GM10847 (cell line): ENCODE results near the gene CMTR1.

Experiments used
- POLR2A ChIP-seq: IDR thresholded peaks from 2 replicates; pipeline ENCODE4 v1.6.1; 2011; ENCODE audit not compliant: insufficient read length; ENCODE audit errors: extremely low read depth

The CMTR1 gene

DNA sequence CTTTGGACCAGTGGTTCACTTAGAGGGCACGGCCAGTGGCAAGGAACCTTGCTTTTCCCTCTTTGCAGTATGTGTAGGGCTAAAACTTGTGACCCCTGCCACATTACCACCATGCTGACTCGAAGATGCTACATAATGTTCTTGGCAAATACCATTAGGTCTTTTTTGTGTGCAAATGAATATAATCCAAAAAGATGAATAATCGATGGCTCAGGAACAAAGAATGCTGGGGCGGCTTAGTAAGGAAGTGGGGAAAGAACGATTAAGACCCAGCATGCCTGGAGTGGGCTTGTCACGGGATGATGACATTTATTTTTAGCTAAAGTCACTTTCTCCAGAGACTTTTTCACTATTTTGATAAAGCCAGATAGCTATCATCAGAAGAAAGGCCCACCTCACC lies 23.1 kb downstream of the CMTR1 start:
- TF ChIP-seq POLR2A: no peak

DNA sequence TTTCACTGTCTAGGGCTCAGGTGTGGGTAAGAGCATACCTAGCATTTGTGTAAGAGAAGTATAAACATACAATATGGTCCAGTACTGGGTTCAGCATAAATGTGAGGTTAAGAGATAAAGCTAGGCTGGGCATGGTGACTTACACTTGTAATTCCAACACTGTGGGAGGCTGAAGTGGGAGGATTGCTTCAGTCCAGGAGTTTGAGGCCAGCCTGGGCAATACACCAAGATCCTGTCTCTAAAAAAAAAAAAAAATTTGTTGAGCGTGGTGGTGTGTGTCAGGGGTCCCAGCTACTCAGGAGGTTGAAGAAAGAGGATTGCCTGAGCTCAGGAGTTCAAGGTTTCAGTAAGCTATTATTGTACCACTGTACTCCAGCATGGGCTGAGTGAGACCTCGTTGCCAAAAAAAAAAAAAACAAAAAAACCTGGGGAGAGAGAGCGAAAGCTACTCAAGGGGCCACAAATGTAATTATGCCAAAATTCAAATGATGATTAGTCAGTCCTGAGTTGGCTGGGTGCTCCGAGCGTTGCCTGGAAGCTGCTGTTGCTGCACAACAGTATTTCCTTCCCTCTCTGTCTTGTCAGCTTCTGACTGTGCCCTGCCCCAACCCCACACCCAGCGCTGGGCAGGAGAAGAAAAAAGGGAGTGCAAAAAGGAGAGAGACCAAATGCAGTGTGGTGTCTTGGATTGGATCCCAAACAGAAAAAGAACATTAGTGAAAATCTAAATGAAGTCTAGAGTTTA lies 24.0 kb downstream of the CMTR1 start:
- no peak for TF ChIP-seq POLR2A

- TF ChIP-seq POLR2A: no peak
Measured at GRCh38 chr6:37459981-37460800, 27.2 kb downstream of the CMTR1 start.

- TF ChIP-seq POLR2A: no peak
Measured at GRCh38 chr6:37460805-37461204, 27.8 kb downstream of the CMTR1 start.

DNA sequence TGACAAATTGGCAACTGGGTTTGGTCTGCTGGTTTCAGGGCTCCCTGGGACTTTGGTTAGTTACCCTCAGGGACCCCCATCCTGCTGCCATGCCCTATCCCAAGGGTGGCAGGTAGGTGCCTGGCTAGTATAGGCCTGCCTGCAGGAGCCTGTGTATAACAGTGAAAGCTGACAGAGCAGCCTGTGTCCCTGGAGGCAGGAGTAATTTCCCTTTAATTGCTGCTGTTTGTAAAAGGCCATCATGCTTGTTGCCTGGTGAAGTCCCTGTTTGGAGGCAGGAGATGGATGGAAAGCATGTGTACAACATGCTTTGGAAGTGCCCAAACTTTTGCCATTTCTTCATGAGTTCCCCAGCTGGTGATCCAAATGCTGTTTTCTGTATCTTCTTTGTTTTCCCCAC lies 30.1 kb downstream of the CMTR1 start:
- TF ChIP-seq POLR2A: no peak

DNA sequence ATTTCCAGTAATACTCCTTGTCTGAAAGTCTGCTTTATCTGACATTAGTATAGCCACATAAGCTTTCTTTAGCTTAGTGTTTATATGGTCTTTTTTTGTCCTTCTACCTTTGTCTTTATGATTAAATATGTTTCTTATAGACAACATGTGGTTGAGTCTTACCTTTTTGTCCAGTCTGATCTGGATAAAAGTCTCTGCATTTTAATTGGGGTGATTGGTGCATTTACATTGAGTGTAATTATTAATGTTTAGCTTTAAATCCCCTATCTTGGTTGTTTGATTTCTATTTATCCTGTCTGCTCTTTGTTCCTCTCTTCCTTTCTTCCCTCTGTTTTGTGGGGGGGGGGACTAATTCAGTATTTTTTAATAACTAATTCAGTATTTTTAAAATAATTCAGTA lies 34.7 kb downstream of the CMTR1 start:
- no peak for TF ChIP-seq POLR2A

DNA sequence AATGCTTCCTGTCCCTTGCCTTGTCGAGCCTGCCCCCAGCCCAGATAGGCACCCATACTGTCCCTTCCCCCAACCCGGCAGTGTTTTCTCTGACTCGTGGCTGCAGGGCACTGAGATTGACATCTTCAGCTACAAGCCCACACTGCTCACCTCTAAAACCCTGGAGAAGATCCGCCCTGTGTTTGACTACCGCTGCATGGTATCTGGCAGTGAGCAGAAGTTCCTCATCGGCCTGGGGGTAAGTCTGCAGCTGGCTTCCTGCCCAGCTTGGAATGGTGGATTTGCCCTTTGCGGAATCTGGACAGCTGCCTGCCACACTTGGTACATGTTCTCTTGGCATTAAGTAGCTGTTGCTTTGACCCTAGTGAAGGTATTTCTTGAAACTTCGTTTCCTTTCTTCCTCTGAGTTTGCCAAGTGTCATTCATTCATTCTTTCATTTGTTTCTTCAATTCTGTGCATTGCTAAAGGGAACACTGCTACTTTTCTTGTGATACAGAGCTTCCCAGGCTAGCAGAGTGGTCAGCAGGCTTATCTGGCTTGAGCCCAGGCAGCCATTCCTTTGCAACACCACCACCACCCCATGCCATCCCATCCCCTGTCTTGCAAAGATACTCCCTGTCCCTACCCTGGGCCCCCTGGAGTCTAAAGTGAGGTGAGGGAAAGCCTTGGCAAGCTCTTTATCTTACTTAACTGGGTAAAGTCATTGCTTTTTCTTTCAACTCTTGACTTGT lies 40.5 kb downstream of the CMTR1 start:
- TF ChIP-seq POLR2A: no peak

- TF ChIP-seq POLR2A: no peak
Measured at GRCh38 chr6:37474316-37474715, 41.3 kb downstream of the CMTR1 start.

GRCh38 chr6:37477191-37477590 lies 44.2 kb downstream of the CMTR1 start:
- TF ChIP-seq POLR2A: no peak

DNA sequence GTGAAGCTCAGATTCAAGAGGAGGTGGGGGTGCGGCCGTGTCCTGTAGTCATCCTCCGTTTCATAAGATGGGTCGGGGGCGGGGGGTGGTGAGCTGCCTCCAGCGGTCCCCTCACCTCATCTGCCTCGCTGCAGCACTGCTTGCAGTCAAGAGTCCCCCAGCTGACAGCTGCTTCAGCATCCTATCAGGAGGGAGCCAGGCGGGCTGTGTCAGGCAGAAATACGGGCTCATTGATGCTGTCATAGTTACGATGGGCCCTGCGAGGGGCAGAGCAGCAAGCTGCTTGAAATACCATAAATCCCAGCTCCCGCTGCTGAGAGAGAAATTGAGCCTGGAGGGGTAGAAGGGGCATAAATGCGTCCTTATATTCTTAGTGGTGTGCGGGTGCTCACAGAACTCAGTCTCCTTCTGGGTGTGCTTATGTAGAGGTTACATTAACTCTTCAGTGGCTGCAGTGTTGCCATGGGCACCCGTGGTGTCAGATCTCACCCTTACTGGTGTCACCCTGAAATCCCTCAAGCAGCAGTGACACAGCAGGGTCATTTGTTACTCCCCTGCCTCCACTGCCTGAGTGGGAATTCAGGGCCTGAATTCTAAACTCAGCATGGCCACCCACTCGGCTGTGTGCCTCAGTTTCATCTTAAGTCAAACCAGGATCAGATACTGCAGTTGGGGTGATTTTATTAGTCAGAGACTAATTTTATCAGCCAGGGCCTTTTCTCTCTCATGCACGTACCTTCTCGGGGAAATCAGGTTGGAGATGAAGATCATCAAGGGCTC lies 44.8 kb downstream of the CMTR1 start:
- TF ChIP-seq POLR2A: no peak

DNA sequence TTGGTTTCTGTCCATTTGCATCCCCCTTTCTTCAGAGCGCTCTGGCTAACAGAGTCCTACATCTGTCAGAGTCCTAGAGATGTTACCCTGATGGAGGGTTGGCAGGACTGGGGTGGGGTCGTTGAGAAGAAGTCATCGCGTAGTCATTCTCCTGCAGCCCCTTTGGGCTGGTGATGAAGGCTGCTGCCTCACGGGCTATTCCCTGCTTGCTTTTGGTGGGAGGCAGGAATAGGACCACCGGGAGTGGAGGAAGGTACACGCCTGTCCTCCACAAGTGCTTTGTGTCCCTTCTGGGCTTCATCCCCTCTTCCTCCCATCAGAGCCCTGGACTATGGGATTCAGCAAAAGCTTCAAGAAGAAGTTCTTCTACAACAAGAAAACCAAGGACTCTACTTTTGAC lies 45.8 kb downstream of the CMTR1 start:
- no peak for TF ChIP-seq POLR2A

DNA sequence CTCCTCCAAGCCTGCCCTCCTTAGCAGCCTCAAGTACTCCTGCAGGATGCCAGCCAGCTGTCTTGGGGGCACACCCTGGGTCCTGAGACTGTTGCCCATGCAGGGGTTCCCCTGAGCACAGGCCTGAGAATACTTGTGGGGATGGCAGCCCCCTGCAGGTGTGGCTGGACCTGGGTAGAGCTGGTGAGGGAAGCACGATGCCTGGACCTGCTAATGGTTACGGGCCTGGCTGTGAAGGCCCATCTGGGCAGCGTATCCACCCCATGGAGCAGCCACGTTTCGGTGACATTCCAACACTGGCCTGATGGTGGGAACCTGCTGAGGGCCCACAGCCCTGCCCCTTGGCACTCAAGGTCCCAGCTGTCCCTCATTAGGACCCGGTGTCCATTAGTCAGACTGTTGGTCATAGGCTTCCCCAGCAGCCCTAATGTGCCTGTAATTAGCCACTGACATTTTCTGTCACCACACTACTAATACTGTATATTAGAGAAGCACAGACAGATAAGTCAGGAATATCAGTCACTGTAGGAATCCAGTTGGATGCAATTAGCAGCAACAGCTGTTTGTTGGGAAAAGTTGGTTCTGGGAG lies 46.3 kb downstream of the CMTR1 start:
- TF ChIP-seq POLR2A: no peak

GRCh38 chr6:37480118-37480736 lies 47.2 kb downstream of the CMTR1 start:
- no peak for TF ChIP-seq POLR2A

DNA sequence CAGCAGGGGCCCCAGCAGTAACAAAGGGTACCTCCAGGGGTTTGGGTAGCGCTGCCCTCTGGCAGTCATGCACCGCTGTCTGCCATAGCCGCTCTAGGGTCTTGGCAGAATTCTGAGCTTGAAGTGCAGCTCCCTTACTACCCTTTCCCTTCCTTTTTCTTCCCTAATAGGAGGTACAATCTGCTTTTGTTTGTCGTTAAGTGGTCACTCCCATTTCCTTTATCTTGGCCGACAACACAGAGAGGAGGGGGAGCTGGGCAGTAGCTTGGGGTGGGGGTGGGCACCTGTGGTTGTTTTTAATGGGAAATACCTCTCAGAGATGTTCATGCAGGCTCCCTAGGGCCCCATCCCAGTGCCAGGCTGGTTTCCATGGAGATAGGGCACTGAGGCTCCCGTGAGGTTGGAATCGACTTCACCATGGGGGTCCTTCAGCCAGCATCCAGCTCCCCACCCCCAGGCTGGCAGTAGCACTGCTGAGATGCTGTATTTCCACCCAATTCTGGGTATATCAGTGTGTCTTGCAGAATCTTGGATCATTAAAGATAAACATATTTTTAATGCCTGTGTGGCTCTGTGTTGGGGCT lies 48.0 kb downstream of the CMTR1 start:
- TF ChIP-seq POLR2A: no peak
